HL-60/S4 treated with phorbol 12-myristate 13-acetate at 8.2 ng/mL for 4 days and 3 days (cell line): Measurements from ENCODE around the gene FAM163B.

Experiments
- in situ Hi-C: fragments of 300-500 bp; cut with MboI; formaldehyde crosslinking; loops from 2 replicates; pipeline ENCODE4 v1.15.0; 2022; ENCODE audit warnings: low sequenced_read_pairs

Gene FAM163B

DNA sequence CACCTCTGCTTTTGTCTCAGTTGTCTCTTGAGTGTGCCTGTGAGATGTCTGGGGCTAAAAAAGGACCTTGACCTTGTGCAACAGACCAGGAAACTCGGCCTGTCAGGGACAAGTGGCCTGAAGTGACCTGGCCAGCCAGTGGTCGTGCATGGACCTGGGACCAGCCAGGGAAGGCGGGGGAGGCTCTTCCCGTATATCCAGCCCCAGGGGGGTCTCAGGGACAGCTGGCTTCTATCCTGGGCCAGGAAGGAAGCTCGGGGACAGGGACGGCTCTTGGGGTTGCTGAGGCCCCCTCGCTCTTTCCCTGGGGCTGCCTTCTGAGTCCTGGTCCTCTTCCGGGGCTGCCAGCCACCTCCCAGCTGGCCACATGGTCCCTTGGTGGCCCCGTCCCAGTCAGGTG lies 77.9 kb downstream of the FAM163B start:
- in situ Hi-C loops: loop anchor here (10.0 kb wide), 1 partner anchor 184 kb away; no protein-coding TSS in a partner anchor

DNA sequence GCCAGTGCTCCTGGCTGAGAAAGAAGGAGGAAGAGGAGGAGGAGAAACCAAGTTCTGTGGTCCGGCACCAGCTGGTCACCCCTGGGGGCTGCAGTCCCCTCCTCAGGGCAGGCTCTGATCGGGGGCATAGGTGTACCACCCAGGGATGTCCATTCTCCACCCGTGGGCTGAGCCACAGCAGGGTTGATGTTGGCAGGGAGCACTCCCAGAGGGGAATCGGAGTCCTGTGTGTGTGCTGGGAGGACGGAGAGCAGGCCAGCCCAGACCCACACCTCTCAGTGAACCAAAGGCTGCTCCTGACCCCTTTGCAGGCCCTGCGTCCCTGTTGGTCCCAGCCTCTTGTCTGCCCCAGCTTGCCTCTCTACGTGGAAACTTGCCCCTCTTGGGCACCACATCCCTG lies 79.3 kb downstream of the FAM163B start:
- in situ Hi-C loops: loop anchor here (10.0 kb wide), 1 partner anchor 185 kb away; no protein-coding TSS in a partner anchor

DNA sequence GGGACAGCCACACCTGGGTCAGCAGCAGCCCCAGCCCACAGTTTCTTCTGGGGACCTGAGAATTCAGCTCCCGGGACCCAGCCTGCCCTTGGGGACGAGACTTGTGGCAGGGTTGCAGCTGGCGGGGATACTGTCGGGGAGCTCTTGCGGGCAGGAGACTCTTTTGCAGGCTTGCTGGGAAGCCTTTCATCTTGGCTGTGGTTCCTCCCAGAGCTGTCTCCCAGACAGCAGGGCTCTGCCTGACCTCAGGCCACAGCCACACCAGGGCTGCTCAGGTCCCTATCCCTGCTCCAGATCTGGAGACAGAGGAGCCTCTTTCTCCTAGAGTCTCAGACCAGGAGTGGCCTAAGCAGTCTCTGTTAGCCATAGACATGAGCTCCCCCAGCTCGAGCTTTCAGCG lies 79.7 kb downstream of the FAM163B start:
- in situ Hi-C loops: no loop called here

DNA sequence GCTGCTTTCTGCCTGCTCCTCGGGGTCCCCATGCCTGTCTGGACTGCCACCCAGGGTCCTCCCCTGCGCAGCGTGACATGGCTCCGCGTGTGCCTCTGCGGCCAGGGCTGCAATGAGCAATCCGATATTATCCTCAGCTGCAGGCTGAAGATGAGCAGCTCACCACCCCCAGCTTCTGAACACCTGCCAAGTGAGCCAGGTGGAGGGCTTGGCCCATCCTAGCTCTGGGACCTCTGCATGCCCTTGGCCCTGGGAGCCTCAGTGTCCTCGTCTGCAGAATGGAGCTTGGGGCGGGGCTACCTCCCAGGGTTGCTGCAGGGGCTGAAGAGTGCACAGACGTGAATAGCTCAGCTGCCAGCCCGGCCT lies 80.3 kb downstream of the FAM163B start:
- in situ Hi-C loops: no loop called here

DNA sequence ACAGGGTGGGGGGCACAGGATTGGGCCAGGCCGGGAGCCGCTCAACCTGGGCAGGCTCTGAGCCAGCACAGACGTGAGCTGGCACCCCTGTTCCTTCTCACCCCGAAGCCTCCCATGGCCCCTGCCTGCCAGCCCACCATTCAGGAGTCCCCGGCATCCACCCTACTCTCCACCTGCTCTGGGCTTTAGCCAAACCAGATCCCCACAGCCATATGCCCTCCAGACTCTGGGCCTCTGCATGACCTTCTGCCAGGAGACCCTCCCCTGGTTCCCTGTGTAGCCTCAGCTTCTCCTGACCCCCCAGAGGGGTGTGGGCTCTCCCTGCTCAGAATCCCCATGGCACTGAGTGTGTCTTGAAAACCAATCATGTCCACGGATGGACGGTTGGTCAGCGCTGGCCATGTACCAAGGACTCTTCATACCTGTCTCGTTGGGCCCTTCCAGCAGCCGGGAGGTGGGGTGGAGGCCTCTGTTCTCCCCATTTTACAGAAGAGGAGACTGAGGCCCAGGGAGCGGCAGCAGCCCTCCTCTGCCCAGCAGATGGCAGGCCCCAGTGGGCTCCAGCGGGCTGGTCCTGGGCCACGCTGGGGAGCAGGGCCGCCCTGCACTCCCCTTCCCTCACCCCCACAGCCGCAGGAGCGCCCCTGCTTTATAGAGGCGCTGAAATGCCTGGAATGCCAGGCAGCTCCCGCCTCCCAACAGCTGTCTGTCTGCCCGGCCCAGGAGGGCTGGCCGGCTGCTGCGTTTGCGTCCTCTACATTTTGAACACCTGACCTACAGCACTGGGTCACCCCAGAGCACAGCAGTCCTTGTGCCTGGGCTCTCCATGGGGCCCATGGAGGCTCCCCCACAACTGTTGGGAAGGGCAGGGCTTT lies 81.0 kb downstream of the FAM163B start:
- in situ Hi-C loops: no loop called here

DNA sequence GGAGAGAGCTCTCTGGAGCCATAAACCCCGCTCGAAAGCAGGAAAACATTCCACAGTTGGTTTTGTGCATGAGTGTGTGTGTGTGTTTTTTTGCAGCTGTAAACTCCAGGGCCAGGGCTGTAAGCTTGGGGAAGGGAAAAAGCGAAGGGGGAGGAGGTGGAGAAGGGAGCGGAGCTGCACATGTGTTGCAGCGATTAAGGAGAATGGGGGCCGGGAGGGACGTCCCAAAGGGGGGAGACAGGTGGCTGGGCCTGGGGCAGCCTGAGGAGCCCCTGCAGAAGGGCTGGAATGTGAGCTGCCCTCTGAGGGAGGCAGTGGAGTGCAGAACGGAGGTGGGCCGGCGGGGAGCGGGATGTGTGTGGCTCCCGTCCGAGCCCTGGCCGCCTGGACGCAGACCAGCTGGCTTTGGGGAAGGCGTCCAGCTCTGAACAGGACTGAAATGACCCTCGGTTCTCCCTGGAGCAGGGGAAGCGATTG lies 81.7 kb downstream of the FAM163B start:
- in situ Hi-C loops: no loop called here
